SK-N-SH (cell line): ENCODE data around the gene MAN2B2. TPM values are rescaled to one million over a fixed set of nuclear protein-coding genes. Genes with fewer than 3 reads are reported as not detected.

Experiments
- CTCF ChIA-PET: fragments of 300-600, 350-600 bp; formaldehyde crosslinking; extraction: SDS; loops from one replicate; lab custom pipeline; 2021; lab: Yijun Ruan, JAX
- POLR2A ChIA-PET: fragments of 350-600 bp; sonication (Branson Sonifier 250); formaldehyde crosslinking; extraction: SDS; loops from one replicate; lab custom pipeline; 2020; ENCODE audit warnings: antibody characterized with exemption, inconsistent platforms; lab: Yijun Ruan, JAX
- DNase-seq: peaks from one replicate; pipeline ENCODE4 v3.0.0; 2012
- H2AFZ ChIP-seq: fragments of 200-600 bp; sonication (generic); 2 replicates; pipeline ENCODE4 v1.8.1; 2016; ENCODE audit warnings: antibody characterized with exemption, mild to moderate bottlenecking, low read depth
- H3F3A ChIP-seq: fragments of 200-600 bp; sonication (generic); replicated peaks from 2 replicates; pipeline ENCODE3; 2016; ENCODE audit warnings: antibody characterized with exemption, mild to moderate bottlenecking; ENCODE audit not compliant: insufficient read depth
- H3K27ac ChIP-seq, 2 experiments: fragments of 200-500 bp in 1 of 2; fragments of 200-600 bp in 1 of 2; sonication (Bioruptor generic) in 1 of 2; sonication (generic), shearing (Covaris generic) in 1 of 2; 2 replicates each; pipeline versions ENCODE4 v1.5.1 to v1.6.1; 2014 to 2016; ENCODE audit warnings: low read depth in 2 of 2, inconsistent platforms in 1 of 2, low read length in 1 of 2, mild to moderate bottlenecking in 1 of 2, mixed read lengths in 1 of 2
- H3K27me3 ChIP-seq: fragments of 200-600 bp; sonication (generic), shearing (Covaris generic); 2 replicates; pipeline ENCODE4 v1.6.1; 2016; ENCODE audit warnings: mixed run types; ENCODE audit not compliant: insufficient read depth
- H3K36me3 ChIP-seq, 2 experiments: fragments of 200-500 bp in 1 of 2; fragments of 200-600 bp in 1 of 2; sonication (Bioruptor generic) in 1 of 2; sonication (generic) in 1 of 2; replicated peaks in 1 of 2; 2 replicates each; pipeline versions ENCODE3 to v1.5.1; 2014 to 2016; ENCODE audit warnings: low read length in 1 of 2, mild to moderate bottlenecking in 1 of 2; ENCODE audit not compliant: insufficient read depth in 2 of 2, control insufficient read depth in 1 of 2
- H3K4me1 ChIP-seq, 2 experiments: fragments of 200-500 bp in 1 of 2; fragments of 200-600 bp in 1 of 2; sonication (Bioruptor generic) in 1 of 2; sonication (generic), shearing (Covaris generic) in 1 of 2; 2 replicates each; pipeline versions ENCODE4 v1.5.1 to v1.6.1; 2014 to 2016; ENCODE audit warnings: low read depth in 1 of 2, low read length in 1 of 2, mixed run types in 1 of 2; ENCODE audit not compliant: insufficient read depth in 2 of 2, control insufficient read depth in 1 of 2
- H3K4me2 ChIP-seq: fragments of 200-600 bp; sonication (generic), shearing (Covaris generic); 2 replicates; pipeline ENCODE4 v1.6.1; 2017; ENCODE audit warnings: mixed run types
- H3K4me3 ChIP-seq, 2 experiments: fragments of 200-500 bp in 1 of 2; fragments of 200-600 bp in 1 of 2; sonication (Bioruptor generic) in 1 of 2; sonication (generic), shearing (Covaris generic) in 1 of 2; 2 replicates each; pipeline versions ENCODE4 v1.5.1 to v1.8.1; 2014 to 2016; ENCODE audit warnings: low read depth in 2 of 2, inconsistent platforms in 1 of 2, low read length in 1 of 2, mild to moderate bottlenecking in 1 of 2, mixed read lengths in 1 of 2, moderate library complexity in 1 of 2
- H3K79me2 ChIP-seq: fragments of 200-600 bp; sonication (generic); 2 replicates; pipeline ENCODE4 v1.8.1; 2017; ENCODE audit warnings: mild to moderate bottlenecking; ENCODE audit not compliant: insufficient read depth
- H3K9ac ChIP-seq: fragments of 200-600 bp; sonication (generic); 2 replicates; pipeline ENCODE4 v1.6.1; 2017; ENCODE audit warnings: mixed run types
- H3K9me2 ChIP-seq: fragments of 200-600 bp; sonication (generic); 2 replicates; pipeline ENCODE4 v1.6.1; 2017; ENCODE audit warnings: mixed run types
- H3K9me3 ChIP-seq: fragments of 200-600 bp; sonication (generic); 2 replicates; pipeline ENCODE4 v1.6.1; 2017; ENCODE audit warnings: mixed run types, mild to moderate bottlenecking, moderate library complexity
- H4K20me1 ChIP-seq: fragments of 200-600 bp; sonication (generic); 2 replicates; pipeline ENCODE4 v1.6.1; 2017; ENCODE audit warnings: mild to moderate bottlenecking, mixed run types; ENCODE audit not compliant: insufficient read depth
- EP300 ChIP-seq, 2 experiments: IDR thresholded peaks; 2 replicates each; pipeline versions ENCODE4 v1.4.0 to v1.6.1; 2012; ENCODE audit warnings: borderline replicate concordance in 1 of 2, low read depth in 1 of 2, low read length in 1 of 2
- EZH2phosphoT487 ChIP-seq: fragments of 200-600 bp; sonication (generic); IDR thresholded peaks from 2 replicates; pipeline ENCODE4 v1.6.1; 2017; ENCODE audit warnings: low read depth, mixed run types, mild to moderate bottlenecking, antibody characterized with exemption, moderate library complexity, borderline replicate concordance
- FOXJ3 ChIP-seq: sonication (generic); formaldehyde crosslinking; IDR thresholded peaks from 2 replicates; pipeline ENCODE4 v1.5.1; 2020; ENCODE audit warnings: mild to moderate bottlenecking, missing genetic modification reagents
- GATA2 ChIP-seq: sonication (generic); formaldehyde crosslinking; IDR thresholded peaks from 2 replicates; pipeline ENCODE4 v1.5.0; 2020; ENCODE audit warnings: mild to moderate bottlenecking, missing genetic modification reagents
- SIN3A ChIP-seq: IDR thresholded peaks from 2 replicates; pipeline ENCODE4 v1.6.1; 2012; ENCODE audit warnings: low read depth, mild to moderate bottlenecking, low read length, moderate library complexity, borderline replicate concordance
- SMC3 ChIP-seq: IDR thresholded peaks from 2 replicates; pipeline ENCODE4 v1.6.1; 2012; ENCODE audit warnings: low read depth, low read length, improper control_type of control experiment
- TAF1 ChIP-seq: IDR thresholded peaks from 2 replicates; pipeline ENCODE4 v1.6.1; 2012; ENCODE audit warnings: low read depth, mild to moderate bottlenecking, low read length, moderate library complexity, borderline replicate concordance
- YY1 ChIP-seq: IDR thresholded peaks from 2 replicates; pipeline ENCODE4 v1.4.0; 2012; ENCODE audit warnings: low read depth, mild to moderate bottlenecking
- whole genome bisulfite sequencing: methylation state at CpG from one replicate; pipeline ENCODE4 v1.1.6; 2017; ENCODE audit warnings: low lambda C conversion rate; 5-methylcytosine and 5-hydroxymethylcytosine counted together
- polyA plus RNA-seq, 3 experiments: library from polyadenylated mRNA; depleted of rRNA; stranded (reverse); fragments of >200 nt; gene quantifications; 2 replicates each; pipeline ENCODE4 v1.2.3, GENCODE V29; 2012
- TF ChIP-seq, protein P1 (sequence below): fragments of 150-350 bp; IDR thresholded peaks from 2 replicates; pipeline ENCODE4 v1.6.1; 2017; ENCODE audit warnings: antibody characterized with exemption, low read length, low read depth, borderline replicate concordance
- TF ChIP-seq, protein P2 (sequence below): fragments of 200-600 bp; sonication (generic); IDR thresholded peaks from 2 replicates; pipeline ENCODE4 v1.6.1; 2017; ENCODE audit warnings: antibody characterized with exemption, mild to moderate bottlenecking, moderate library complexity
- TF ChIP-seq, protein P3 (sequence below): IDR thresholded peaks from 2 replicates; pipeline ENCODE4 v1.6.1; 2012; ENCODE audit warnings: mild to moderate bottlenecking, low read depth, low read length, moderate library complexity

MAN2B2 gene
- polyA plus RNA-seq, 1 of the 3 experiments (the other 2 are of a cell fraction), result 24.9 TPM

DNA sequence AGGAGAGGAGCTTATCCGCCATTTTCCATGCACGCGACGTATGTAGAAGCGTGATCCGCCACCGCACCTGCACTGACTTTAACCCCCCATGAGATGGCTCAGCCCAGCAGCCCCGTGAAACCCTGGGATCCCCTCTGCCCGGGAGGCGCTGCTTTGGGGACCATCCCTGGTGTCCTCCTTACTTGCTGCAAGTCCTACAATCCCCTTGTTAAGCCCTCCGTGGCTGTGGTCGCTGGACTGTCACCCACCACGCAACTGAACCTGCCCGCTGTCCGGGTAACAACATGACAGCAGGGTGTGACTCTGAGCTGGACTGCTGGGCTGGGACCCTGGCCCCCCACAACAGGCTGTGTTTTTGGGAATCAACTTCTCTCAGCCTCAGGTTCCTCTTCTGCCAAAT is 44.7 kb upstream of the MAN2B2 start:
- CTCF ChIA-PET, result no interaction called here
- H3K27ac ChIP-seq, result no peak overlapping the region
- H3K79me2 ChIP-seq, result no peaks in the 10 kb centered on the region
- H2AFZ ChIP-seq, result no peak overlapping the region
- no peaks in the 10 kb centered on the region for H3K4me1 ChIP-seq
- no peak for DNase-seq
- H3K36me3 ChIP-seq, result no peaks in the 10 kb centered on the region
- no peaks in the 10 kb centered on the region for H4K20me1 ChIP-seq
- 57% methylated on average over 12 of the region's 15 CpGs for WGBS
- no peak overlapping the region for H3K4me3 ChIP-seq
- no peaks in the 10 kb centered on the region for H3K9me3 ChIP-seq
- no peak overlapping the region for H3K9ac ChIP-seq
- POLR2A ChIA-PET, result no interaction called here
- H3K4me2 ChIP-seq, result no peak overlapping the region
- no peaks in the 10 kb centered on the region for H3K9me2 ChIP-seq
- no peaks in the 10 kb centered on the region for H3F3A ChIP-seq
- no peaks in the 10 kb centered on the region; the same call in 1 of the 2 replicates for H3K27me3 ChIP-seq
- TF ChIP-seq SIN3A (no peak), SMC3 (no peak), FOXJ3 (no peak), EP300 (IDR thresholded peaks at IDR 0.05; ENCODE audit: borderline replicate concordance in 1 of 2, low read depth in 1 of 2, low read length in 1 of 2) (no peak), TAF1 (no peak), EZH2phosphoT487 (no peak), YY1 (no peak), GATA2 (CRISPR knock-in tag) (no peak)
- TF ChIP-seq, protein P1, sequence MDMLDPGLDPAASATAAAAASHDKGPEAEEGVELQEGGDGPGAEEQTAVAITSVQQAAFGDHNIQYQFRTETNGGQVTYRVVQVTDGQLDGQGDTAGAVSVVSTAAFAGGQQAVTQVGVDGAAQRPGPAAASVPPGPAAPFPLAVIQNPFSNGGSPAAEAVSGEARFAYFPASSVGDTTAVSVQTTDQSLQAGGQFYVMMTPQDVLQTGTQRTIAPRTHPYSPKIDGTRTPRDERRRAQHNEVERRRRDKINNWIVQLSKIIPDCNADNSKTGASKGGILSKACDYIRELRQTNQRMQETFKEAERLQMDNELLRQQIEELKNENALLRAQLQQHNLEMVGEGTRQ, result no peak
- TF ChIP-seq, protein P2, sequence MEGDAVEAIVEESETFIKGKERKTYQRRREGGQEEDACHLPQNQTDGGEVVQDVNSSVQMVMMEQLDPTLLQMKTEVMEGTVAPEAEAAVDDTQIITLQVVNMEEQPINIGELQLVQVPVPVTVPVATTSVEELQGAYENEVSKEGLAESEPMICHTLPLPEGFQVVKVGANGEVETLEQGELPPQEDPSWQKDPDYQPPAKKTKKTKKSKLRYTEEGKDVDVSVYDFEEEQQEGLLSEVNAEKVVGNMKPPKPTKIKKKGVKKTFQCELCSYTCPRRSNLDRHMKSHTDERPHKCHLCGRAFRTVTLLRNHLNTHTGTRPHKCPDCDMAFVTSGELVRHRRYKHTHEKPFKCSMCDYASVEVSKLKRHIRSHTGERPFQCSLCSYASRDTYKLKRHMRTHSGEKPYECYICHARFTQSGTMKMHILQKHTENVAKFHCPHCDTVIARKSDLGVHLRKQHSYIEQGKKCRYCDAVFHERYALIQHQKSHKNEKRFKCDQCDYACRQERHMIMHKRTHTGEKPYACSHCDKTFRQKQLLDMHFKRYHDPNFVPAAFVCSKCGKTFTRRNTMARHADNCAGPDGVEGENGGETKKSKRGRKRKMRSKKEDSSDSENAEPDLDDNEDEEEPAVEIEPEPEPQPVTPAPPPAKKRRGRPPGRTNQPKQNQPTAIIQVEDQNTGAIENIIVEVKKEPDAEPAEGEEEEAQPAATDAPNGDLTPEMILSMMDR, result no peak
- TF ChIP-seq, protein P3, sequence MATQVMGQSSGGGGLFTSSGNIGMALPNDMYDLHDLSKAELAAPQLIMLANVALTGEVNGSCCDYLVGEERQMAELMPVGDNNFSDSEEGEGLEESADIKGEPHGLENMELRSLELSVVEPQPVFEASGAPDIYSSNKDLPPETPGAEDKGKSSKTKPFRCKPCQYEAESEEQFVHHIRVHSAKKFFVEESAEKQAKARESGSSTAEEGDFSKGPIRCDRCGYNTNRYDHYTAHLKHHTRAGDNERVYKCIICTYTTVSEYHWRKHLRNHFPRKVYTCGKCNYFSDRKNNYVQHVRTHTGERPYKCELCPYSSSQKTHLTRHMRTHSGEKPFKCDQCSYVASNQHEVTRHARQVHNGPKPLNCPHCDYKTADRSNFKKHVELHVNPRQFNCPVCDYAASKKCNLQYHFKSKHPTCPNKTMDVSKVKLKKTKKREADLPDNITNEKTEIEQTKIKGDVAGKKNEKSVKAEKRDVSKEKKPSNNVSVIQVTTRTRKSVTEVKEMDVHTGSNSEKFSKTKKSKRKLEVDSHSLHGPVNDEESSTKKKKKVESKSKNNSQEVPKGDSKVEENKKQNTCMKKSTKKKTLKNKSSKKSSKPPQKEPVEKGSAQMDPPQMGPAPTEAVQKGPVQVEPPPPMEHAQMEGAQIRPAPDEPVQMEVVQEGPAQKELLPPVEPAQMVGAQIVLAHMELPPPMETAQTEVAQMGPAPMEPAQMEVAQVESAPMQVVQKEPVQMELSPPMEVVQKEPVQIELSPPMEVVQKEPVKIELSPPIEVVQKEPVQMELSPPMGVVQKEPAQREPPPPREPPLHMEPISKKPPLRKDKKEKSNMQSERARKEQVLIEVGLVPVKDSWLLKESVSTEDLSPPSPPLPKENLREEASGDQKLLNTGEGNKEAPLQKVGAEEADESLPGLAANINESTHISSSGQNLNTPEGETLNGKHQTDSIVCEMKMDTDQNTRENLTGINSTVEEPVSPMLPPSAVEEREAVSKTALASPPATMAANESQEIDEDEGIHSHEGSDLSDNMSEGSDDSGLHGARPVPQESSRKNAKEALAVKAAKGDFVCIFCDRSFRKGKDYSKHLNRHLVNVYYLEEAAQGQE, result no peak
